HepG2 (cell line): ENCODE measurements around the gene RAB17. TPM values are rescaled to one million over a fixed set of nuclear protein-coding genes. Genes with fewer than 3 reads are reported as not detected.

Experiments
- ATF1 ChIP-seq: IDR thresholded peaks from 2 replicates; pipeline ENCODE4 v1.6.1; 2016; ENCODE audit warnings: mild to moderate bottlenecking, control low read depth
- ATF7 ChIP-seq, 2 experiments: fragments of 450-650 bp in 1 of 2; sonication (generic) in 1 of 2; formaldehyde crosslinking in 1 of 2; IDR thresholded peaks; 2 replicates each; pipeline versions ENCODE4 v1.4.0 to v1.6.1; 2016 to 2020; ENCODE audit warnings: antibody characterized with exemption in 1 of 2, mild to moderate bottlenecking in 1 of 2, missing genetic modification reagents in 1 of 2
- DR1 ChIP-seq: sonication (generic); formaldehyde crosslinking; IDR thresholded peaks from 2 replicates; pipeline ENCODE4 v1.8.0; 2021; ENCODE audit warnings: mild to moderate bottlenecking, missing genetic modification reagents, inconsistent platforms
- FOSL2 ChIP-seq: sonication (generic); formaldehyde crosslinking; IDR thresholded peaks from 2 replicates; pipeline ENCODE4 v1.4.0; 2020; ENCODE audit warnings: missing genetic modification reagents
- GATAD1 ChIP-seq: IDR thresholded peaks from 2 replicates; pipeline ENCODE4 v1.6.1; 2016; ENCODE audit warnings: missing genetic modification reagents, missing compliant biosample characterization
- ISX ChIP-seq: sonication (generic); formaldehyde crosslinking; conservative IDR thresholded peaks from 2 replicates; pipeline ENCODE4 v1.5.0; 2020; ENCODE audit warnings: missing genetic modification reagents
- JARID2 ChIP-seq: sonication (generic); formaldehyde crosslinking; IDR thresholded peaks from 2 replicates; pipeline ENCODE4 v1.8.1; 2023; ENCODE audit warnings: missing genetic modification reagents, inconsistent platforms; ENCODE audit not compliant: insufficient replicate concordance
- LCORL ChIP-seq, 2 experiments: fragments of 450-650 bp in 1 of 2; sonication (generic) in 1 of 2; formaldehyde crosslinking in 1 of 2; IDR thresholded peaks; 2 replicates each; pipeline versions ENCODE4 v1.5.0 to v1.6.1; 2017 to 2020; ENCODE audit warnings: antibody characterized with exemption in 1 of 2, missing genetic modification reagents in 1 of 2
- MTF2 ChIP-seq: sonication (generic); formaldehyde crosslinking; IDR thresholded peaks from 2 replicates; pipeline ENCODE4 v1.5.0; 2020; ENCODE audit warnings: missing genetic modification reagents, borderline replicate concordance
- NFE2L1 ChIP-seq: sonication (generic); formaldehyde crosslinking; IDR thresholded peaks from 2 replicates; pipeline ENCODE4 v1.4.0; 2020; ENCODE audit warnings: missing genetic modification reagents, mild to moderate bottlenecking, borderline replicate concordance
- PHF21A ChIP-seq: sonication (generic); formaldehyde crosslinking; IDR thresholded peaks from 2 replicates; pipeline ENCODE4 v1.5.0; 2020; ENCODE audit warnings: mild to moderate bottlenecking, missing genetic modification reagents
- THYN1 ChIP-seq: sonication (generic); formaldehyde crosslinking; IDR thresholded peaks from 2 replicates; pipeline ENCODE4 v1.8.1; 2023; ENCODE audit warnings: low read depth, mild to moderate bottlenecking, moderate library complexity, missing genetic modification reagents, borderline replicate concordance
- ZBTB7B ChIP-seq: sonication (generic); formaldehyde crosslinking; IDR thresholded peaks from 2 replicates; pipeline ENCODE4 v1.4.0; 2020; ENCODE audit warnings: missing genetic modification reagents
- ZFP36L1 ChIP-seq: sonication (generic); formaldehyde crosslinking; IDR thresholded peaks from 2 replicates; pipeline ENCODE4 v1.8.0; 2022; ENCODE audit warnings: mild to moderate bottlenecking, missing genetic modification reagents, moderate library complexity
- ZFY ChIP-seq: sonication (generic); formaldehyde crosslinking; IDR thresholded peaks from 2 replicates; pipeline ENCODE4 v1.4.0; 2020; ENCODE audit warnings: missing genetic modification reagents
- ZNF224 ChIP-seq: sonication (generic); formaldehyde crosslinking; IDR thresholded peaks from 2 replicates; pipeline ENCODE4 v1.5.0; 2020; ENCODE audit warnings: mild to moderate bottlenecking, missing genetic modification reagents
- ZNF331 ChIP-seq: sonication (generic); formaldehyde crosslinking; IDR thresholded peaks from 2 replicates; pipeline ENCODE4 v1.4.0; 2020; ENCODE audit warnings: missing genetic modification reagents
- ZNF747 ChIP-seq: sonication (generic); formaldehyde crosslinking; IDR thresholded peaks from 2 replicates; pipeline ENCODE4 v1.8.1; 2023; ENCODE audit warnings: missing genetic modification reagents, mild to moderate bottlenecking, borderline replicate concordance
- ZNF772 ChIP-seq: sonication (generic); formaldehyde crosslinking; IDR thresholded peaks from 2 replicates; pipeline ENCODE4 v1.5.0; 2020; ENCODE audit warnings: mild to moderate bottlenecking, missing genetic modification reagents
- ZNF841 ChIP-seq: sonication (generic); formaldehyde crosslinking; IDR thresholded peaks from 2 replicates; pipeline ENCODE4 v1.8.1; 2023; ENCODE audit warnings: missing genetic modification reagents, borderline replicate concordance
- polyA plus RNA-seq, 8 experiments: library from polyadenylated mRNA; depleted of rRNA in 3 of 8; stranded (reverse) in 7 of 8; unstranded in 1 of 8; fragments of >200 nt; fragmentation: Illumina TruSeq in 4 of 8; extraction: Trizol in 4 of 8; gene quantifications; 2 replicates each; pipeline versions ENCODE4 v1.2.1 to v1.2.3, GENCODE V29; 2011 to 2016; ENCODE audit warnings: low read depth in 4 of 8, missing spikeins in 1 of 8, mixed read lengths in 1 of 8; ENCODE audit not compliant: insufficient read depth in 1 of 8
- total RNA-seq, 5 experiments: library from RNA; depleted of rRNA; stranded (reverse); fragments of >200 nt; fragmentation: Illumina TruSeq; extraction: Trizol; gene quantifications; 2 replicates each; pipeline ENCODE4 v1.2.3, GENCODE V29; 2016; ENCODE audit warnings: low read depth in 1 of 5
- TF ChIP-seq, protein P1 (sequence below): sonication (generic); formaldehyde crosslinking; IDR thresholded peaks from 2 replicates; pipeline ENCODE4 v1.4.0; 2020; ENCODE audit warnings: mild to moderate bottlenecking, missing genetic modification reagents
- TF ChIP-seq, protein P2 (sequence below): sonication (generic); formaldehyde crosslinking; IDR thresholded peaks from 2 replicates; pipeline ENCODE4 v1.8.0; 2022; ENCODE audit warnings: mild to moderate bottlenecking, missing genetic modification reagents, moderate library complexity
- TF ChIP-seq, protein P3 (sequence below): sonication (generic); formaldehyde crosslinking; IDR thresholded peaks from 2 replicates; pipeline ENCODE4 v1.4.0; 2020; ENCODE audit warnings: mild to moderate bottlenecking, missing genetic modification reagents
- TF ChIP-seq, protein P4 (sequence below): sonication (generic); formaldehyde crosslinking; IDR thresholded peaks from 2 replicates; pipeline ENCODE4 v1.5.1; 2020; ENCODE audit warnings: mild to moderate bottlenecking, missing genetic modification reagents, borderline replicate concordance

The RAB17 gene
- total and polyA plus RNA-seq, 2 of the 13 experiments (the other 11 are each of a cell fraction or from before 2014, with no cell fraction given): 68.0 to 124 TPM

DNA sequence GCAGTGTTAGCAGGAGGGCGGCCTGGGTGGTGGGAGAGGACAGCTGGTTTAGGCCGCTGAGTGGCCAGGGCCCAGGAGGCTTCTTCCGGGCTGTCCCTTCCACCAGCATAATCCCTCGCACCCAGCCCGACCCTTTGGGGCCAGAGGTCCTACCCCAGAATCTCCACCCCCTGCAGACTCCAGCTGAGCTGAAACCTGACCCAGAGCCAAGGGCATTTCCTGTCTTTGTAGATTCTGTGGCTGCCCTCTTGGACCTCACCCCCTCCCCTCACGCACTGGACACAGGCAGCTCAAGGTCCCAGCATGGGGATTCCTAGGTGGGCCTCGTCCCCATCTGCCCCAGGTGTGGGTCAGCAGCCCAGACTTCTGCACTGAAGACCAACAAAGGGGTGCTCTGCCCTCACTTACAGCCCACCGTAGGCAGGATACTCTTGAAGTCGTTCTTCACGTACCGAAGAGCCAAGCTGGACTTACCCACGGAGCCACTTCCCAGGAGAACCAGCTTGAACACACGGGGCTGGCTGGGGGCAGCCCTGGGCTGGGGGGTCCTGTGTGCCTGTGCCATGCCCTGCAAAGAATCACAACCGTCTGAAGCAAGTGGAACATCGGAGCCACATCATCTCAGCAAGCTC lies 4.8 kb downstream of the RAB17 start (continued):
- TF ChIP-seq, protein P1, sequence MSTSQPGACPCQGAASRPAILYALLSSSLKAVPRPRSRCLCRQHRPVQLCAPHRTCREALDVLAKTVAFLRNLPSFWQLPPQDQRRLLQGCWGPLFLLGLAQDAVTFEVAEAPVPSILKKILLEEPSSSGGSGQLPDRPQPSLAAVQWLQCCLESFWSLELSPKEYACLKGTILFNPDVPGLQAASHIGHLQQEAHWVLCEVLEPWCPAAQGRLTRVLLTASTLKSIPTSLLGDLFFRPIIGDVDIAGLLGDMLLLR (CRISPR knock-in tag): peak; percentile 57; the same call in 1 of the 2 replicates
- TF ChIP-seq ZNF747: peak; percentile 99
- TF ChIP-seq ZFP36L1 (CRISPR knock-in tag): no peak
- no peak for TF ChIP-seq ISX (CRISPR knock-in tag)
- no peak for TF ChIP-seq NFE2L1
- peak; percentile 64 for TF ChIP-seq FOSL2 (CRISPR knock-in tag)
- peak; percentile 93 for TF ChIP-seq ZNF331 (CRISPR knock-in tag)
- TF ChIP-seq, protein P2, sequence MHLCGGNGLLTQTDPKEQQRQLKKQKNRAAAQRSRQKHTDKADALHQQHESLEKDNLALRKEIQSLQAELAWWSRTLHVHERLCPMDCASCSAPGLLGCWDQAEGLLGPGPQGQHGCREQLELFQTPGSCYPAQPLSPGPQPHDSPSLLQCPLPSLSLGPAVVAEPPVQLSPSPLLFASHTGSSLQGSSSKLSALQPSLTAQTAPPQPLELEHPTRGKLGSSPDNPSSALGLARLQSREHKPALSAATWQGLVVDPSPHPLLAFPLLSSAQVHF (CRISPR knock-in tag): no peak; the same call in 1 of the 2 replicates
- TF ChIP-seq ZNF224 (CRISPR knock-in tag): no peak
- 0 out of 2 replicates have a peak, but pooled peaks have one; percentile 79 for TF ChIP-seq THYN1 (CRISPR knock-in tag)
- TF ChIP-seq ATF7 (IDR thresholded peaks at IDR 0.05): no peak
- TF ChIP-seq ATF7 (CRISPR knock-in tag; IDR thresholded peaks at IDR 0.05): no peak
- TF ChIP-seq GATAD1: peak; percentile 66
- TF ChIP-seq, protein P3, sequence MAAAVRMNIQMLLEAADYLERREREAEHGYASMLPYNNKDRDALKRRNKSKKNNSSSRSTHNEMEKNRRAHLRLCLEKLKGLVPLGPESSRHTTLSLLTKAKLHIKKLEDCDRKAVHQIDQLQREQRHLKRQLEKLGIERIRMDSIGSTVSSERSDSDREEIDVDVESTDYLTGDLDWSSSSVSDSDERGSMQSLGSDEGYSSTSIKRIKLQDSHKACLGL (CRISPR knock-in tag): peak; percentile 76
- peak; percentile 98 for TF ChIP-seq ZBTB7B (CRISPR knock-in tag)
- TF ChIP-seq ZNF772 (CRISPR knock-in tag): peak; percentile 98
- no peak for TF ChIP-seq JARID2 (CRISPR knock-in tag)
- TF ChIP-seq, protein P4, sequence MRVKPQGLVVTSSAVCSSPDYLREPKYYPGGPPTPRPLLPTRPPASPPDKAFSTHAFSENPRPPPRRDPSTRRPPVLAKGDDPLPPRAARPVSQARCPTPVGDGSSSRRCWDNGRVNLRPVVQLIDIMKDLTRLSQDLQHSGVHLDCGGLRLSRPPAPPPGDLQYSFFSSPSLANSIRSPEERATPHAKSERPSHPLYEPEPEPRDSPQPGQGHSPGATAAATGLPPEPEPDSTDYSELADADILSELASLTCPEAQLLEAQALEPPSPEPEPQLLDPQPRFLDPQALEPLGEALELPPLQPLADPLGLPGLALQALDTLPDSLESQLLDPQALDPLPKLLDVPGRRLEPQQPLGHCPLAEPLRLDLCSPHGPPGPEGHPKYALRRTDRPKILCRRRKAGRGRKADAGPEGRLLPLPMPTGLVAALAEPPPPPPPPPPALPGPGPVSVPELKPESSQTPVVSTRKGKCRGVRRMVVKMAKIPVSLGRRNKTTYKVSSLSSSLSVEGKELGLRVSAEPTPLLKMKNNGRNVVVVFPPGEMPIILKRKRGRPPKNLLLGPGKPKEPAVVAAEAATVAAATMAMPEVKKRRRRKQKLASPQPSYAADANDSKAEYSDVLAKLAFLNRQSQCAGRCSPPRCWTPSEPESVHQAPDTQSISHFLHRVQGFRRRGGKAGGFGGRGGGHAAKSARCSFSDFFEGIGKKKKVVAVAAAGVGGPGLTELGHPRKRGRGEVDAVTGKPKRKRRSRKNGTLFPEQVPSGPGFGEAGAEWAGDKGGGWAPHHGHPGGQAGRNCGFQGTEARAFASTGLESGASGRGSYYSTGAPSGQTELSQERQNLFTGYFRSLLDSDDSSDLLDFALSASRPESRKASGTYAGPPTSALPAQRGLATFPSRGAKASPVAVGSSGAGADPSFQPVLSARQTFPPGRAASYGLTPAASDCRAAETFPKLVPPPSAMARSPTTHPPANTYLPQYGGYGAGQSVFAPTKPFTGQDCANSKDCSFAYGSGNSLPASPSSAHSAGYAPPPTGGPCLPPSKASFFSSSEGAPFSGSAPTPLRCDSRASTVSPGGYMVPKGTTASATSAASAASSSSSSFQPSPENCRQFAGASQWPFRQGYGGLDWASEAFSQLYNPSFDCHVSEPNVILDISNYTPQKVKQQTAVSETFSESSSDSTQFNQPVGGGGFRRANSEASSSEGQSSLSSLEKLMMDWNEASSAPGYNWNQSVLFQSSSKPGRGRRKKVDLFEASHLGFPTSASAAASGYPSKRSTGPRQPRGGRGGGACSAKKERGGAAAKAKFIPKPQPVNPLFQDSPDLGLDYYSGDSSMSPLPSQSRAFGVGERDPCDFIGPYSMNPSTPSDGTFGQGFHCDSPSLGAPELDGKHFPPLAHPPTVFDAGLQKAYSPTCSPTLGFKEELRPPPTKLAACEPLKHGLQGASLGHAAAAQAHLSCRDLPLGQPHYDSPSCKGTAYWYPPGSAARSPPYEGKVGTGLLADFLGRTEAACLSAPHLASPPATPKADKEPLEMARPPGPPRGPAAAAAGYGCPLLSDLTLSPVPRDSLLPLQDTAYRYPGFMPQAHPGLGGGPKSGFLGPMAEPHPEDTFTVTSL (CRISPR knock-in tag): peak; percentile 43; the same call in 1 of the 2 replicates
- TF ChIP-seq ZFY: peak; percentile 66
- no peak for TF ChIP-seq DR1 (CRISPR knock-in tag)
- no peak for TF ChIP-seq MTF2
- no peak for TF ChIP-seq ATF1
- TF ChIP-seq LCORL (IDR thresholded peaks at IDR 0.05): no peak
- TF ChIP-seq LCORL (CRISPR knock-in tag; IDR thresholded peaks at IDR 0.05): peak; percentile 100
- TF ChIP-seq ZNF841: no peak
- peak; percentile 99 for TF ChIP-seq PHF21A (CRISPR knock-in tag)
